Uterus (tissue), 4 donors: ENCODE results near the gene PEAK1. TPM values are rescaled to one million over a fixed set of nuclear protein-coding genes. Genes with fewer than 3 reads are reported as not detected.
"Not testable (repeated sequence)": the region's sequence is repeated elsewhere in the genome, so short reads cannot be mapped to it uniquely, and the experiment has no call there.

Source experiments
- DNase-seq, 2 donors: peaks; one replicate each; pipeline ENCODE4 v3.0.0-alpha.2; 2019 to 2020
- H3K27ac ChIP-seq, 2 donors: fragments of 200-600 bp; sonication (generic); 1 replicate in 1 of 2; 2 replicates in 1 of 2; pipeline ENCODE4 v1.5.1; 2016 to 2018
- H3K27me3 ChIP-seq, 2 donors: fragments of 200-600 bp; sonication (generic); one replicate each; pipeline ENCODE4 v1.5.1; 2018 to 2019; ENCODE audit warnings: control low read depth in 1 of 2
- H3K36me3 ChIP-seq, 2 donors: fragments of 200-600 bp; sonication (generic); one replicate each; pipeline ENCODE4 v1.5.1; 2019; ENCODE audit warnings: control low read depth in 1 of 2
- H3K4me1 ChIP-seq, 2 donors: fragments of 200-600 bp; sonication (generic); one replicate each; pipeline ENCODE4 v1.5.1; 2018 to 2019; ENCODE audit warnings: control low read depth in 1 of 2
- H3K4me3 ChIP-seq, 2 donors: fragments of 200-600 bp; sonication (generic); 1 replicate in 1 of 2; 2 replicates in 1 of 2; pipeline ENCODE4 v1.5.1; 2018 to 2019; ENCODE audit warnings: mild to moderate bottlenecking in 1 of 2
- H3K9me3 ChIP-seq, 2 donors: fragments of 200-600 bp; sonication (generic); one replicate each; pipeline ENCODE4 v1.5.1; 2019; ENCODE audit warnings: control low read depth in 1 of 2
- POLR2A ChIP-seq, 2 donors: fragments of 450-650 bp; IDR thresholded peaks; one replicate each; pipeline ENCODE4 v1.6.1; 2016; ENCODE audit warnings: antibody characterized with exemption in 2 of 2, mild to moderate bottlenecking in 1 of 2, moderate library complexity in 1 of 2
- intact Hi-C: fragments of 100-400 bp; cut with DNase I; formaldehyde crosslinking; loops from one replicate; pipeline ENCODE4 v1.15.1; 2023; ENCODE audit warnings: low total_unique reads
- total RNA-seq, 4 donors: library from RNA; depleted of rRNA in 3 of 4; stranded (reverse); fragments of >200 nt in 3 of 4; gene quantifications; one replicate each; pipeline versions ENCODE4 v1.1.0 to v1.2.4, GENCODE V29; 2014 to 2023
- TF ChIP-seq, protein P1 (sequence below), 4 experiments: fragments of 200-600 bp in 2 of 4; fragments of 450-650 bp in 2 of 4; sonication (generic) in 2 of 4; IDR thresholded peaks; one replicate each; pipeline ENCODE4 v1.5.1; 2016 to 2019; ENCODE audit warnings: antibody characterized with exemption in 4 of 4, mild to moderate bottlenecking in 2 of 4, moderate library complexity in 1 of 4
- donor health status: DM: yes; HTN: yes; CAD: no.

The PEAK1 gene
- total RNA-seq, 4 donors from 2014 or later, result 14.4 to 87.3 (median 43.5) TPM

- intact Hi-C loops, result no loop called here
- H3K36me3 ChIP-seq, result no peaks in the 10 kb centered on the region
- no peak overlapping the region for H3K27ac ChIP-seq
- H3K27me3 ChIP-seq, result no peaks in the 10 kb centered on the region
- no peak overlapping the region for H3K4me3 ChIP-seq
- TF ChIP-seq POLR2A (IDR thresholded peaks at IDR 0.05), result no peak
- TF ChIP-seq, protein P1, sequence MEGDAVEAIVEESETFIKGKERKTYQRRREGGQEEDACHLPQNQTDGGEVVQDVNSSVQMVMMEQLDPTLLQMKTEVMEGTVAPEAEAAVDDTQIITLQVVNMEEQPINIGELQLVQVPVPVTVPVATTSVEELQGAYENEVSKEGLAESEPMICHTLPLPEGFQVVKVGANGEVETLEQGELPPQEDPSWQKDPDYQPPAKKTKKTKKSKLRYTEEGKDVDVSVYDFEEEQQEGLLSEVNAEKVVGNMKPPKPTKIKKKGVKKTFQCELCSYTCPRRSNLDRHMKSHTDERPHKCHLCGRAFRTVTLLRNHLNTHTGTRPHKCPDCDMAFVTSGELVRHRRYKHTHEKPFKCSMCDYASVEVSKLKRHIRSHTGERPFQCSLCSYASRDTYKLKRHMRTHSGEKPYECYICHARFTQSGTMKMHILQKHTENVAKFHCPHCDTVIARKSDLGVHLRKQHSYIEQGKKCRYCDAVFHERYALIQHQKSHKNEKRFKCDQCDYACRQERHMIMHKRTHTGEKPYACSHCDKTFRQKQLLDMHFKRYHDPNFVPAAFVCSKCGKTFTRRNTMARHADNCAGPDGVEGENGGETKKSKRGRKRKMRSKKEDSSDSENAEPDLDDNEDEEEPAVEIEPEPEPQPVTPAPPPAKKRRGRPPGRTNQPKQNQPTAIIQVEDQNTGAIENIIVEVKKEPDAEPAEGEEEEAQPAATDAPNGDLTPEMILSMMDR (IDR thresholded peaks at IDR 0.05), result no peak
- H3K9me3 ChIP-seq, result no peaks in the 10 kb centered on the region
- no peaks in the 10 kb centered on the region for H3K4me1 ChIP-seq
- DNase-seq, result no peak
Observed at GRCh38 chr15:77410701-77411618, 8.9 kb downstream of the PEAK1 start.

DNA sequence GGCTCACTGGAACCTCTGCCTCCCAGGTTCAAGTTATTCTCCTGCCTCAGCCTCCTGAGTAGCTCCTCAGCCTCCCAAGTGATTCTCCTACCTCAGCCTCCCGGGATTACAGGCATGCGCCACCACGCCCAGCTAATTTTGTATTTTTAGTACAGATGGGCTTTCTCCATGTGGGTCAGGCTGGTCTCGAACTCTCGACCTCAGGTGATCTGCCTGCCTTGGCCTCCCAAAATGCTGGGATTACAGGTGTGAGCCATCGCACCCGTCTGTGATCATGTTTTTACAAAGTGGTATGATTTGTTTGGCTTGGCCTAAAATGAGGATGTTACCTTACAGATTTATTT is 9.8 kb downstream of the PEAK1 start:
- H3K27ac ChIP-seq, H3K9me3 ChIP-seq, H3K36me3 ChIP-seq, H3K4me3 ChIP-seq, H3K27me3 ChIP-seq, DNase-seq, intact Hi-C loops, H3K4me1 ChIP-seq: not testable (repeated sequence)

GRCh38 chr15:77409259-77410156 is 10.4 kb downstream of the PEAK1 start:
- TF ChIP-seq, protein P1 (IDR thresholded peaks at IDR 0.05), result no peak
- no peak for TF ChIP-seq POLR2A (IDR thresholded peaks at IDR 0.05)
- DNase-seq, result no peak
- Histone ChIP-seq H3K27ac (no peak overlapping the region), H3K4me1 (no peaks in the 10 kb centered on the region), H3K36me3 (no peaks in the 10 kb centered on the region), H3K4me3 (no peak overlapping the region), H3K27me3 (no peaks in the 10 kb centered on the region), H3K9me3 (no peaks in the 10 kb centered on the region)
- intact Hi-C loops, result no loop called here

DNA sequence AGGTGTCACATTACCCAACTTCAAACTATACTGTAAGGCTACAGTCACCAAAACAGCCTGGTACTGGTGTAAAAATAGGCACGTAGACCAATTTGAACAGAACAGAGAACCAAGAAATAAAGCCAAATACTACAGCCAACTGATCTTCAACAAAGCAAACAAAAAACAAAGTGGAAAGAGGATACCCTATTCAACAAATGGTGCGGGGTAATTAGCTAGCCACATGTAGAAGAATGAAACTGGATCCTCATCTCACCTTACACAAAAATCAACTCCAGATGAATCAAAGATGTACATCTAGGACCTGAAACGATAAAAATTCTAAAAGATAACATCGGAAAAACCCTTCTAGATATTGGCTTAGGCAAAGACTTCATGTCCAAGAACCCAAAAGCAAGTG is 13.1 kb downstream of the PEAK1 start:
- intact Hi-C loops, result no loop called here
- H3K36me3 ChIP-seq, result no peaks in the 10 kb centered on the region
- no peaks in the 10 kb centered on the region for H3K9me3 ChIP-seq
- TF ChIP-seq, protein P1 (IDR thresholded peaks at IDR 0.05), result no peak
- TF ChIP-seq POLR2A (IDR thresholded peaks at IDR 0.05), result no peak
- DNase-seq, result no peak
- no peaks in the 10 kb centered on the region for H3K4me1 ChIP-seq
- no peak overlapping the region for H3K27ac ChIP-seq
- H3K4me3 ChIP-seq, result no peak overlapping the region
- H3K27me3 ChIP-seq, result no peaks in the 10 kb centered on the region

GRCh38 chr15:77406173-77406759 is 13.6 kb downstream of the PEAK1 start:
- H3K27me3 ChIP-seq, H3K4me3 ChIP-seq, H3K4me1 ChIP-seq, intact Hi-C loops, H3K36me3 ChIP-seq, H3K27ac ChIP-seq, DNase-seq, H3K9me3 ChIP-seq: not testable (repeated sequence)
